Measurements from ENCODE around the gene ASPSCR1.

DNA sequence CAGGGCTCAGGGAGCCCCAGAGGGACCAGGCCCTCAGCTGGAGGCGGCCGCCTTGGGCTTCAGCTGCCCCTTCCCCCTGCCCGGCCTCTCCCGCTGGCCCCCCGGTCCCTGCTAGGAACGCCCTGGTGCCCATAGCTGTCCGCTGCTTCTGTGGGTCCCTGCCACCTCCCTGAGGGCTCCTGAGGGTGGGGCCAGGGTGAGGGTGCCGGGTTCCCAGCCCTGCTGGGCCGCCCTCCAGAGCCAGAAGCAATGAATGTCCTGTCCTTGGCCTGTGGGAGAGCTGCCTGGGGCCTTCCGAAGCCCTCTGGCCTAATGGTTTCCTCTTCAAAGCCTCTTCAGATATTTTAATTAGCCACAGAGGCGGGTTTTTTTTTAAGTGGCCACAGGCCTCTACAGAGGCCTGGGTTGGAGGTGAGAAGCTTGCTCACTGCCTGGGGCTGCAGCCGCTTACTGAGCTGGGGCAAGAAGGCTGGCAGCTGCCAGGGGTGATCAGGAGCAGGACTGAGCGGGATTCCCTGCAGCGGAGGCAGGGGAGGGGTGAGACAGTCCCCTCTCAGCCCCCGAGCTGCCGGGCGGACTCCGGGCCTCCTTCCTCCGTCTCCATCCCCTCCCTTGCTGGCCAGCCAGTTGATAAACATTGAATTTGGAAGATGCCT lies 35.3 kb downstream of the ASPSCR1 start:
- TF ChIP-seq, protein P1, sequence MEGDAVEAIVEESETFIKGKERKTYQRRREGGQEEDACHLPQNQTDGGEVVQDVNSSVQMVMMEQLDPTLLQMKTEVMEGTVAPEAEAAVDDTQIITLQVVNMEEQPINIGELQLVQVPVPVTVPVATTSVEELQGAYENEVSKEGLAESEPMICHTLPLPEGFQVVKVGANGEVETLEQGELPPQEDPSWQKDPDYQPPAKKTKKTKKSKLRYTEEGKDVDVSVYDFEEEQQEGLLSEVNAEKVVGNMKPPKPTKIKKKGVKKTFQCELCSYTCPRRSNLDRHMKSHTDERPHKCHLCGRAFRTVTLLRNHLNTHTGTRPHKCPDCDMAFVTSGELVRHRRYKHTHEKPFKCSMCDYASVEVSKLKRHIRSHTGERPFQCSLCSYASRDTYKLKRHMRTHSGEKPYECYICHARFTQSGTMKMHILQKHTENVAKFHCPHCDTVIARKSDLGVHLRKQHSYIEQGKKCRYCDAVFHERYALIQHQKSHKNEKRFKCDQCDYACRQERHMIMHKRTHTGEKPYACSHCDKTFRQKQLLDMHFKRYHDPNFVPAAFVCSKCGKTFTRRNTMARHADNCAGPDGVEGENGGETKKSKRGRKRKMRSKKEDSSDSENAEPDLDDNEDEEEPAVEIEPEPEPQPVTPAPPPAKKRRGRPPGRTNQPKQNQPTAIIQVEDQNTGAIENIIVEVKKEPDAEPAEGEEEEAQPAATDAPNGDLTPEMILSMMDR (IDR thresholded peaks at IDR 0.05) = no peak
- TF ChIP-seq POLR2A (IDR thresholded peaks at IDR 0.05) = no peak

Measured in testis (tissue), 2 donors.